HepG2 (cell line): ENCODE measurements around the gene HSD3B7. TPM values are rescaled to one million over a fixed set of nuclear protein-coding genes. Genes with fewer than 3 reads are reported as not detected.
A peak's percentile ranks its signal among the peaks of the same experiment; 100 is the strongest.

ENCODE experiments used
- FOXP1 ChIP-seq, 2 experiments: fragments of 450-650 bp in 1 of 2; IDR thresholded peaks; 2 replicates each; pipeline ENCODE4 v1.6.1; 2017 to 2018; ENCODE audit warnings: antibody characterized with exemption in 1 of 2
- HDAC2 ChIP-seq: sonication (generic); formaldehyde crosslinking; IDR thresholded peaks from 2 replicates; pipeline ENCODE4 v1.4.0; 2020; ENCODE audit warnings: missing genetic modification reagents
- HNF4G ChIP-seq, 2 experiments: sonication (generic) in 1 of 2; formaldehyde crosslinking in 1 of 2; IDR thresholded peaks; 2 replicates each; pipeline versions ENCODE4 v1.4.0 to v1.6.1; 2011 to 2020; ENCODE audit warnings: borderline replicate concordance in 2 of 2, low read depth in 2 of 2, mild to moderate bottlenecking in 2 of 2, low read length in 1 of 2, missing genetic modification reagents in 1 of 2, moderate library complexity in 1 of 2
- JDP2 ChIP-seq: sonication (generic); formaldehyde crosslinking; IDR thresholded peaks from 2 replicates; pipeline ENCODE4 v1.8.1; 2022; ENCODE audit warnings: missing genetic modification reagents, borderline replicate concordance
- KDM4B ChIP-seq: sonication (generic); formaldehyde crosslinking; IDR thresholded peaks from 2 replicates; pipeline ENCODE4 v1.4.0; 2020; ENCODE audit warnings: missing genetic modification reagents
- MAF1 ChIP-seq: sonication (generic); formaldehyde crosslinking; IDR thresholded peaks from 2 replicates; pipeline ENCODE4 v1.5.0; 2020; ENCODE audit warnings: missing genetic modification reagents, borderline replicate concordance
- NFE2L1 ChIP-seq: sonication (generic); formaldehyde crosslinking; IDR thresholded peaks from 2 replicates; pipeline ENCODE4 v1.4.0; 2020; ENCODE audit warnings: missing genetic modification reagents, mild to moderate bottlenecking, borderline replicate concordance
- RBFOX2 ChIP-seq: fragments of 200-400 bp; formaldehyde crosslinking; IDR thresholded peaks from 2 replicates; pipeline ENCODE4 v1.6.1; 2017; ENCODE audit warnings: low read depth, mild to moderate bottlenecking, low read length
- SALL2 ChIP-seq: sonication (generic); formaldehyde crosslinking; IDR thresholded peaks from 2 replicates; pipeline ENCODE4 v1.8.1; 2023; ENCODE audit warnings: mild to moderate bottlenecking, missing genetic modification reagents, inconsistent platforms
- SRF ChIP-seq: IDR thresholded peaks from 2 replicates; pipeline ENCODE4 v1.6.1; 2011; ENCODE audit warnings: mild to moderate bottlenecking, low read depth, low read length, moderate library complexity
- XBP1 ChIP-seq: sonication (generic); formaldehyde crosslinking; IDR thresholded peaks from 2 replicates; pipeline ENCODE4 v1.5.0; 2020; ENCODE audit warnings: missing genetic modification reagents
- ZNF292 ChIP-seq: sonication (generic); formaldehyde crosslinking; IDR thresholded peaks from 2 replicates; pipeline ENCODE4 v1.8.1; 2022; ENCODE audit warnings: mild to moderate bottlenecking, low read depth, missing genetic modification reagents, borderline replicate concordance
- ZNF329 ChIP-seq: sonication (generic); formaldehyde crosslinking; IDR thresholded peaks from 2 replicates; pipeline ENCODE4 v1.9.0; 2021; ENCODE audit warnings: low read depth, mild to moderate bottlenecking, missing genetic modification reagents
- ZNF7 ChIP-seq: IDR thresholded peaks from 2 replicates; pipeline ENCODE4 v1.6.1; 2016; ENCODE audit warnings: missing biosample characterization, missing genetic modification reagents
- ZNF839 ChIP-seq: sonication (generic); formaldehyde crosslinking; IDR thresholded peaks from 2 replicates; pipeline ENCODE4 v1.4.0; 2020; ENCODE audit warnings: missing genetic modification reagents, mild to moderate bottlenecking, borderline replicate concordance
- ZSCAN21 ChIP-seq: sonication (generic); formaldehyde crosslinking; IDR thresholded peaks from 2 replicates; pipeline ENCODE4 v1.8.0; 2022; ENCODE audit warnings: mild to moderate bottlenecking, missing genetic modification reagents, moderate library complexity, borderline replicate concordance
- polyA plus RNA-seq, 8 experiments: library from polyadenylated mRNA; depleted of rRNA in 3 of 8; stranded (reverse) in 7 of 8; unstranded in 1 of 8; fragments of >200 nt; fragmentation: Illumina TruSeq in 4 of 8; extraction: Trizol in 4 of 8; gene quantifications; 2 replicates each; pipeline versions ENCODE4 v1.2.1 to v1.2.3, GENCODE V29; 2011 to 2016; ENCODE audit warnings: low read depth in 4 of 8, missing spikeins in 1 of 8, mixed read lengths in 1 of 8; ENCODE audit not compliant: insufficient read depth in 1 of 8
- total RNA-seq, 5 experiments: library from RNA; depleted of rRNA; stranded (reverse); fragments of >200 nt; fragmentation: Illumina TruSeq; extraction: Trizol; gene quantifications; 2 replicates each; pipeline ENCODE4 v1.2.3, GENCODE V29; 2016; ENCODE audit warnings: low read depth in 1 of 5
- TF ChIP-seq, protein P1 (sequence below): sonication (generic); formaldehyde crosslinking; IDR thresholded peaks from 2 replicates; pipeline ENCODE4 v1.5.0; 2020; ENCODE audit warnings: missing genetic modification reagents, mild to moderate bottlenecking, borderline replicate concordance
- TF ChIP-seq, protein P2 (sequence below): fragments of 450-650 bp; IDR thresholded peaks from 2 replicates; pipeline ENCODE4 v1.6.1; 2016
- TF ChIP-seq, protein P3 (sequence below): sonication (generic); formaldehyde crosslinking; IDR thresholded peaks from 2 replicates; pipeline ENCODE4 v1.4.0; 2020; ENCODE audit warnings: mild to moderate bottlenecking, missing genetic modification reagents
- TF ChIP-seq, protein P4 (sequence below): sonication (generic); formaldehyde crosslinking; IDR thresholded peaks from 2 replicates; pipeline ENCODE4 v1.4.0; 2020; ENCODE audit warnings: missing genetic modification reagents
- TF ChIP-seq, protein P5 (sequence below): sonication (generic); formaldehyde crosslinking; IDR thresholded peaks from 2 replicates; pipeline ENCODE4 v1.8.0; 2023; ENCODE audit warnings: mild to moderate bottlenecking, missing genetic modification reagents

HSD3B7 gene
- total and polyA plus RNA-seq, 2 of the 13 experiments (the other 11 are each of a cell fraction or from before 2014, with no cell fraction given) = 32.9 to 69.7 TPM

DNA sequence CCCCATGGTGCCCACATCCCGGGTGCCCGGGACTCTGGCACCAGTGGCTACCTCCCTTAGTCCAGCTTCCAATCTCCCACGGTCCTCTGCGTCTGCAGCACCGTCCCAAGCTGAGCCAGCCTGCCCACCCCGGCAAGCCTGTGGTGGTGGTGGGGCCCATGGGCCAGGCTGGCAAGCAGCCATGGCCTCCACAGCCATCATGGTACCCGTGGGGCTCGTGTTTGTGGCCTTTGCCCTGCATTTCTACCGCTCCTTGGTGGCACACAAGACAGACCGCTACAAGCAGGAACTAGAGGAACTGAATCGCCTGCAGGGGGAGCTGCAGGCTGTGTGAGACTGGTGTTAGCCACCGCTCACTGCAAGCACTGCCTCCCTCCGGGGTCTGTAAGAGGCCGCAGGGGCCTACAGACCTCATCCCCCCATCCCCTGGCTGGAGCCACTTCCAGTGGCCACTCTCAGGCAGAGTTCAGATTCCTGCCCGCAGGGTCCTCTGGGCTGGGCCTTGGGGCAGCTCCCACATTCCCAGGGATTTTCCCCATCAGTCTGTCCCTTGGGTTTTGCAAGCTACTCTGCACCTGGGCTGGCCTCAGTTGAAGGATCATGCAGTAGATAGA lies 31.4 kb upstream of the HSD3B7 start (continued):
- TF ChIP-seq, protein P1, sequence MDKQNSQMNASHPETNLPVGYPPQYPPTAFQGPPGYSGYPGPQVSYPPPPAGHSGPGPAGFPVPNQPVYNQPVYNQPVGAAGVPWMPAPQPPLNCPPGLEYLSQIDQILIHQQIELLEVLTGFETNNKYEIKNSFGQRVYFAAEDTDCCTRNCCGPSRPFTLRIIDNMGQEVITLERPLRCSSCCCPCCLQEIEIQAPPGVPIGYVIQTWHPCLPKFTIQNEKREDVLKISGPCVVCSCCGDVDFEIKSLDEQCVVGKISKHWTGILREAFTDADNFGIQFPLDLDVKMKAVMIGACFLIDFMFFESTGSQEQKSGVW (CRISPR knock-in tag) = no peak
- no peak; the same call in 1 of the 2 replicates for TF ChIP-seq HNF4G (IDR thresholded peaks at IDR 0.05; ENCODE audit: borderline replicate concordance, low read depth, low read length)
- TF ChIP-seq HNF4G (CRISPR knock-in tag; IDR thresholded peaks at IDR 0.05; ENCODE audit: borderline replicate concordance, low read depth) = no peak
- TF ChIP-seq ZSCAN21 = peak; percentile 50
- TF ChIP-seq ZNF329 (CRISPR knock-in tag) = no peak
- TF ChIP-seq, protein P2, sequence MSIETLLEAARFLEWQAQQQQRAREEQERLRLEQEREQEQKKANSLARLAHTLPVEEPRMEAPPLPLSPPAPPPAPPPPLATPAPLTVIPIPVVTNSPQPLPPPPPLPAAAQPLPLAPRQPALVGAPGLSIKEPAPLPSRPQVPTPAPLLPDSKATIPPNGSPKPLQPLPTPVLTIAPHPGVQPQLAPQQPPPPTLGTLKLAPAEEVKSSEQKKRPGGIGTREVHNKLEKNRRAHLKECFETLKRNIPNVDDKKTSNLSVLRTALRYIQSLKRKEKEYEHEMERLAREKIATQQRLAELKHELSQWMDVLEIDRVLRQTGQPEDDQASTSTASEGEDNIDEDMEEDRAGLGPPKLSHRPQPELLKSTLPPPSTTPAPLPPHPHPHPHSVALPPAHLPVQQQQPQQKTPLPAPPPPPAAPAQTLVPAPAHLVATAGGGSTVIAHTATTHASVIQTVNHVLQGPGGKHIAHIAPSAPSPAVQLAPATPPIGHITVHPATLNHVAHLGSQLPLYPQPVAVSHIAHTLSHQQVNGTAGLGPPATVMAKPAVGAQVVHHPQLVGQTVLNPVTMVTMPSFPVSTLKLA = no peak
- no peak for TF ChIP-seq KDM4B (CRISPR knock-in tag)
- no peak for TF ChIP-seq SRF
- TF ChIP-seq SALL2 (CRISPR knock-in tag) = no peak
- TF ChIP-seq, protein P3, sequence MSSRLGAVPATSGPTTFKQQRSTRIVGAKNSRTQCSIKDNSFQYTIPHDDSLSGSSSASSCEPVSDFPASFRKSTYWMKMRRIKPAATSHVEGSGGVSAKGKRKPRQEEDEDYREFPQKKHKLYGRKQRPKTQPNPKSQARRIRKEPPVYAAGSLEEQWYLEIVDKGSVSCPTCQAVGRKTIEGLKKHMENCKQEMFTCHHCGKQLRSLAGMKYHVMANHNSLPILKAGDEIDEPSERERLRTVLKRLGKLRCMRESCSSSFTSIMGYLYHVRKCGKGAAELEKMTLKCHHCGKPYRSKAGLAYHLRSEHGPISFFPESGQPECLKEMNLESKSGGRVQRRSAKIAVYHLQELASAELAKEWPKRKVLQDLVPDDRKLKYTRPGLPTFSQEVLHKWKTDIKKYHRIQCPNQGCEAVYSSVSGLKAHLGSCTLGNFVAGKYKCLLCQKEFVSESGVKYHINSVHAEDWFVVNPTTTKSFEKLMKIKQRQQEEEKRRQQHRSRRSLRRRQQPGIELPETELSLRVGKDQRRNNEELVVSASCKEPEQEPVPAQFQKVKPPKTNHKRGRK (CRISPR knock-in tag) = no peak
- TF ChIP-seq NFE2L1 (CRISPR knock-in tag) = no peak
- TF ChIP-seq ZNF7 (CRISPR knock-in tag) = no peak
- peak; percentile 63; the same call in 1 of the 2 replicates for TF ChIP-seq ZNF292 (CRISPR knock-in tag)
- TF ChIP-seq MAF1 (CRISPR knock-in tag) = no peak
- TF ChIP-seq, protein P4, sequence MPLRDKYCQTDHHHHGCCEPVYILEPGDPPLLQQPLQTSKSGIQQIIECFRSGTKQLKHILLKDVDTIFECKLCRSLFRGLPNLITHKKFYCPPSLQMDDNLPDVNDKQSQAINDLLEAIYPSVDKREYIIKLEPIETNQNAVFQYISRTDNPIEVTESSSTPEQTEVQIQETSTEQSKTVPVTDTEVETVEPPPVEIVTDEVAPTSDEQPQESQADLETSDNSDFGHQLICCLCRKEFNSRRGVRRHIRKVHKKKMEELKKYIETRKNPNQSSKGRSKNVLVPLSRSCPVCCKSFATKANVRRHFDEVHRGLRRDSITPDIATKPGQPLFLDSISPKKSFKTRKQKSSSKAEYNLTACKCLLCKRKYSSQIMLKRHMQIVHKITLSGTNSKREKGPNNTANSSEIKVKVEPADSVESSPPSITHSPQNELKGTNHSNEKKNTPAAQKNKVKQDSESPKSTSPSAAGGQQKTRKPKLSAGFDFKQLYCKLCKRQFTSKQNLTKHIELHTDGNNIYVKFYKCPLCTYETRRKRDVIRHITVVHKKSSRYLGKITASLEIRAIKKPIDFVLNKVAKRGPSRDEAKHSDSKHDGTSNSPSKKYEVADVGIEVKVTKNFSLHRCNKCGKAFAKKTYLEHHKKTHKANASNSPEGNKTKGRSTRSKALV (CRISPR knock-in tag) = no peak
- no peak for TF ChIP-seq FOXP1 (IDR thresholded peaks at IDR 0.05)
- no peak for TF ChIP-seq FOXP1 (CRISPR knock-in tag; IDR thresholded peaks at IDR 0.05)
- no peak for TF ChIP-seq JDP2 (CRISPR knock-in tag)
- TF ChIP-seq XBP1 (CRISPR knock-in tag) = no peak
- TF ChIP-seq RBFOX2 = 0 out of 2 replicates have a peak, but pooled peaks have one; percentile 46
- TF ChIP-seq, protein P5, sequence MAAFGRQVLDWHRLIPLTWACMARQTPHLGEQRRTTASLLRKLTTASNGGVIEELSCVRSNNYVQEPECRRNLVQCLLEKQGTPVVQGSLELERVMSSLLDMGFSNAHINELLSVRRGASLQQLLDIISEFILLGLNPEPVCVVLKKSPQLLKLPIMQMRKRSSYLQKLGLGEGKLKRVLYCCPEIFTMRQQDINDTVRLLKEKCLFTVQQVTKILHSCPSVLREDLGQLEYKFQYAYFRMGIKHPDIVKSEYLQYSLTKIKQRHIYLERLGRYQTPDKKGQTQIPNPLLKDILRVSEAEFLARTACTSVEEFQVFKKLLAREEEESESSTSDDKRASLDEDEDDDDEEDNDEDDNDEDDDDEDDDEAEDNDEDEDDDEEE (CRISPR knock-in tag) = no peak
- TF ChIP-seq HDAC2 (CRISPR knock-in tag) = 0 out of 2 replicates have a peak, but pooled peaks have one; percentile 22
- 0 out of 2 replicates have a peak, but pooled peaks have one; percentile 9 for TF ChIP-seq ZNF839 (CRISPR knock-in tag)
